ENCODE measurements around the gene HNRNPAB.

GRCh38 chr5:178231539-178232123 is 27.3 kb downstream of the HNRNPAB start:
- TF ChIP-seq SRSF7 (optimal IDR thresholded peaks at IDR 0.05; ENCODE audit: low read depth, low read length) (no peak), CCNT2 (IDR thresholded peaks at IDR 0.05; ENCODE audit: borderline replicate concordance, extremely low read depth, insufficient read length, low read depth, low read length) (no peak), MEF2A (IDR thresholded peaks at IDR 0.05; ENCODE audit: control insufficient read depth, low read depth, low read length) (no peak), POLR2A (conservative IDR thresholded peaks at IDR 0.05) (no peak), CTCF (IDR thresholded peaks at IDR 0.05 in 2 of 3, conservative IDR thresholded peaks at IDR 0.05 in 1 of 3; ENCODE audit: insufficient read depth in 2 of 3, low read depth in 1 of 3, low read length in 3 of 3) (no peak), IRF1 (CRISPR knock-in tag; IDR thresholded peaks at IDR 0.05; ENCODE audit: borderline replicate concordance) (no peak)

Measured in K562 (cell line).